WTC11 (cell line): Measurements from ENCODE around the gene SMARCD3. TPM values are rescaled to one million over a fixed set of nuclear protein-coding genes. Genes with fewer than 3 reads are reported as not detected.

Source experiments
- ATAC-seq: fragments of 200-7000 bp; cut with Tn5 transposase; 2 replicates; pipeline ENCODE4 v1.10.0; 2021; ENCODE audit warnings: mild to moderate bottlenecking, moderate library complexity
- CTCF ChIA-PET: fragments of 300-600 bp; sonication (Branson Sonifier 250); formaldehyde crosslinking; loops from one replicate; lab custom pipeline; 2021; ENCODE audit warnings: antibody characterized with exemption; lab: Charles Lee
- POLR2A ChIA-PET: fragments of 350-600 bp; sonication (Branson Sonifier 250); formaldehyde crosslinking; loops from one replicate; lab custom pipeline; 2021; ENCODE audit warnings: antibody characterized with exemption; lab: Charles Lee
- DNase-seq: peaks from one replicate; pipeline ENCODE4 v3.0.0; 2021; ENCODE audit warnings: low spot score
- H3K27ac Mint-ChIP-seq: 2 replicates; pipeline ENCODE4 v1.8.0; 2021; ENCODE audit warnings: mixed read lengths
- H3K27me3 Mint-ChIP-seq: 2 replicates; pipeline ENCODE4 v1.8.0; 2021; ENCODE audit warnings: low read depth, mild to moderate bottlenecking, moderate library complexity, mixed read lengths
- H3K36me3 Mint-ChIP-seq: 2 replicates; pipeline ENCODE4 v1.8.0; 2021; ENCODE audit warnings: mixed read lengths
- H3K4me1 Mint-ChIP-seq: 2 replicates; pipeline ENCODE4 v1.8.0; 2022; ENCODE audit warnings: mixed read lengths
- H3K4me3 Mint-ChIP-seq: 2 replicates; pipeline ENCODE4 v1.8.0; 2021; ENCODE audit warnings: mild to moderate bottlenecking, moderate library complexity, mixed read lengths
- H3K9me3 Mint-ChIP-seq: 2 replicates; pipeline ENCODE4 v1.8.0; 2021; ENCODE audit warnings: mixed read lengths
- CBFB ChIP-seq: sonication (generic); formaldehyde crosslinking; IDR thresholded peaks from 2 replicates; pipeline ENCODE4 v1.8.1; 2022; ENCODE audit warnings: mild to moderate bottlenecking, low read depth, missing genetic modification reagents
- ELF4 ChIP-seq: sonication (generic); formaldehyde crosslinking; IDR thresholded peaks from 2 replicates; pipeline ENCODE4 v1.8.1; 2022; ENCODE audit warnings: low read depth, mild to moderate bottlenecking, moderate library complexity, missing genetic modification reagents
- FOXP1 ChIP-seq: sonication (generic); formaldehyde crosslinking; IDR thresholded peaks from 2 replicates; pipeline ENCODE4 v1.8.0; 2022; ENCODE audit warnings: missing genetic modification reagents, mild to moderate bottlenecking, moderate library complexity, borderline replicate concordance
- GABPB1 ChIP-seq: sonication (generic); formaldehyde crosslinking; IDR thresholded peaks from 2 replicates; pipeline ENCODE4 v1.8.1; 2023; ENCODE audit warnings: mild to moderate bottlenecking, missing genetic modification reagents
- IRF2 ChIP-seq: sonication (generic); formaldehyde crosslinking; IDR thresholded peaks from 2 replicates; pipeline ENCODE4 v1.8.0; 2022; ENCODE audit warnings: low read depth, missing genetic modification reagents, borderline replicate concordance
- SMAD3 ChIP-seq: sonication (generic); formaldehyde crosslinking; IDR thresholded peaks from 2 replicates; pipeline ENCODE4 v1.8.0; 2022; ENCODE audit warnings: missing genetic modification reagents, mild to moderate bottlenecking, borderline replicate concordance
- TP53 ChIP-seq: sonication (generic); formaldehyde crosslinking; IDR thresholded peaks from 2 replicates; pipeline ENCODE4 v1.8.1; 2023; ENCODE audit warnings: mild to moderate bottlenecking, missing genetic modification reagents
- total RNA-seq: library from RNA; stranded (reverse); gene quantifications from 3 replicates; pipeline ENCODE4 v1.2.3, GENCODE V29; 2021
- TF ChIP-seq, protein P1 (sequence below): fragments of 250-450 bp; sonication (Bioruptor Pico); IDR thresholded peaks from 2 replicates; pipeline ENCODE4 v1.9.0; 2021; ENCODE audit warnings: mild to moderate bottlenecking, borderline replicate concordance
- TF ChIP-seq, protein P2 (sequence below): sonication (generic); formaldehyde crosslinking; IDR thresholded peaks from 2 replicates; pipeline ENCODE4 v1.8.1; 2023; ENCODE audit warnings: mild to moderate bottlenecking, missing genetic modification reagents
- TF ChIP-seq, protein P3 (sequence below): sonication (generic); formaldehyde crosslinking; conservative IDR thresholded peaks from 2 replicates; pipeline ENCODE4 v1.8.1; 2023; ENCODE audit warnings: mild to moderate bottlenecking, low read depth, missing genetic modification reagents, moderate library complexity
- TF ChIP-seq, protein P4 (sequence below): sonication (generic); formaldehyde crosslinking; IDR thresholded peaks from 2 replicates; pipeline ENCODE4 v1.8.1; 2022; ENCODE audit warnings: low read depth, missing genetic modification reagents, borderline replicate concordance
- TF ChIP-seq, protein P5 (sequence below): sonication (generic); formaldehyde crosslinking; IDR thresholded peaks from 2 replicates; pipeline ENCODE4 v1.8.0; 2022; ENCODE audit warnings: mild to moderate bottlenecking, missing genetic modification reagents
- TF ChIP-seq, protein P6 (sequence below): fragments of 250-450 bp; sonication (Bioruptor Pico); IDR thresholded peaks from 2 replicates; pipeline ENCODE4 v1.9.0; 2021; ENCODE audit warnings: moderate library complexity, mild to moderate bottlenecking, inconsistent platforms, borderline replicate concordance
- TF ChIP-seq, protein P7 (sequence below): sonication (generic); formaldehyde crosslinking; IDR thresholded peaks from 2 replicates; pipeline ENCODE4 v1.8.0; 2022; ENCODE audit warnings: mild to moderate bottlenecking, missing genetic modification reagents
- TF ChIP-seq, protein P8 (sequence below): sonication (generic); formaldehyde crosslinking; IDR thresholded peaks from 2 replicates; pipeline ENCODE4 v1.8.0; 2022; ENCODE audit warnings: missing genetic modification reagents
- TF ChIP-seq, protein P9 (sequence below): sonication (generic); formaldehyde crosslinking; IDR thresholded peaks from 2 replicates; pipeline ENCODE4 v1.8.0; 2022; ENCODE audit warnings: mild to moderate bottlenecking, missing genetic modification reagents

Gene SMARCD3
- total RNA-seq, 1 experiment from 2014 or later: 5.9 TPM

DNA sequence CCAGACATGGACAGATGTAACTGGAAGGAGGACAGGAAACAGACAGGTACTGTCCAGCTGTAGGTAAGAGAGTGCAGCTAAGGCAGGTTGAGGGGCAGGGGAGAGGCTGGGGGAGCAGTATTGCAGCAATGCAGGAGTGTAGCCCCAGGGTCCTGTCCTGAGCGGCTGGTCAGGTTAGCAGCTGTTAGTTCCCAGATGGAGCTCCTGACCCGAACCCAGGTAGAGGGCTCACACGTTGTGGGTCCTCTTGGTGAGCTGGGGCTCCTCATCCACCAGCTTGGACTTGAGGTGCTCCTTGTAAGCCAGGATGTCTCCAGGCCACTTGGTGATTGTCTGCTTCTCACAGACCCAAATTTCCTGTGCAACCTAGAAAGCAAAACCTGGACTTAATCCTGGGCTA is 34.7 kb downstream of the SMARCD3 start:
- H3K27ac Mint-ChIP-seq: no peak overlapping the region
- ATAC-seq: no peak
- H3K27me3 Mint-ChIP-seq: no peaks in the 10 kb centered on the region
- peaks cover 12% of the 10 kb centered on the region for H3K4me1 Mint-ChIP-seq
- H3K9me3 Mint-ChIP-seq: no peaks in the 10 kb centered on the region
- CTCF ChIA-PET: no interaction called here
- TF ChIP-seq, protein P1, sequence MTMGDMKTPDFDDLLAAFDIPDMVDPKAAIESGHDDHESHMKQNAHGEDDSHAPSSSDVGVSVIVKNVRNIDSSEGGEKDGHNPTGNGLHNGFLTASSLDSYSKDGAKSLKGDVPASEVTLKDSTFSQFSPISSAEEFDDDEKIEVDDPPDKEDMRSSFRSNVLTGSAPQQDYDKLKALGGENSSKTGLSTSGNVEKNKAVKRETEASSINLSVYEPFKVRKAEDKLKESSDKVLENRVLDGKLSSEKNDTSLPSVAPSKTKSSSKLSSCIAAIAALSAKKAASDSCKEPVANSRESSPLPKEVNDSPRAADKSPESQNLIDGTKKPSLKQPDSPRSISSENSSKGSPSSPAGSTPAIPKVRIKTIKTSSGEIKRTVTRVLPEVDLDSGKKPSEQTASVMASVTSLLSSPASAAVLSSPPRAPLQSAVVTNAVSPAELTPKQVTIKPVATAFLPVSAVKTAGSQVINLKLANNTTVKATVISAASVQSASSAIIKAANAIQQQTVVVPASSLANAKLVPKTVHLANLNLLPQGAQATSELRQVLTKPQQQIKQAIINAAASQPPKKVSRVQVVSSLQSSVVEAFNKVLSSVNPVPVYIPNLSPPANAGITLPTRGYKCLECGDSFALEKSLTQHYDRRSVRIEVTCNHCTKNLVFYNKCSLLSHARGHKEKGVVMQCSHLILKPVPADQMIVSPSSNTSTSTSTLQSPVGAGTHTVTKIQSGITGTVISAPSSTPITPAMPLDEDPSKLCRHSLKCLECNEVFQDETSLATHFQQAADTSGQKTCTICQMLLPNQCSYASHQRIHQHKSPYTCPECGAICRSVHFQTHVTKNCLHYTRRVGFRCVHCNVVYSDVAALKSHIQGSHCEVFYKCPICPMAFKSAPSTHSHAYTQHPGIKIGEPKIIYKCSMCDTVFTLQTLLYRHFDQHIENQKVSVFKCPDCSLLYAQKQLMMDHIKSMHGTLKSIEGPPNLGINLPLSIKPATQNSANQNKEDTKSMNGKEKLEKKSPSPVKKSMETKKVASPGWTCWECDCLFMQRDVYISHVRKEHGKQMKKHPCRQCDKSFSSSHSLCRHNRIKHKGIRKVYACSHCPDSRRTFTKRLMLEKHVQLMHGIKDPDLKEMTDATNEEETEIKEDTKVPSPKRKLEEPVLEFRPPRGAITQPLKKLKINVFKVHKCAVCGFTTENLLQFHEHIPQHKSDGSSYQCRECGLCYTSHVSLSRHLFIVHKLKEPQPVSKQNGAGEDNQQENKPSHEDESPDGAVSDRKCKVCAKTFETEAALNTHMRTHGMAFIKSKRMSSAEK: no peak
- TF ChIP-seq, protein P2, sequence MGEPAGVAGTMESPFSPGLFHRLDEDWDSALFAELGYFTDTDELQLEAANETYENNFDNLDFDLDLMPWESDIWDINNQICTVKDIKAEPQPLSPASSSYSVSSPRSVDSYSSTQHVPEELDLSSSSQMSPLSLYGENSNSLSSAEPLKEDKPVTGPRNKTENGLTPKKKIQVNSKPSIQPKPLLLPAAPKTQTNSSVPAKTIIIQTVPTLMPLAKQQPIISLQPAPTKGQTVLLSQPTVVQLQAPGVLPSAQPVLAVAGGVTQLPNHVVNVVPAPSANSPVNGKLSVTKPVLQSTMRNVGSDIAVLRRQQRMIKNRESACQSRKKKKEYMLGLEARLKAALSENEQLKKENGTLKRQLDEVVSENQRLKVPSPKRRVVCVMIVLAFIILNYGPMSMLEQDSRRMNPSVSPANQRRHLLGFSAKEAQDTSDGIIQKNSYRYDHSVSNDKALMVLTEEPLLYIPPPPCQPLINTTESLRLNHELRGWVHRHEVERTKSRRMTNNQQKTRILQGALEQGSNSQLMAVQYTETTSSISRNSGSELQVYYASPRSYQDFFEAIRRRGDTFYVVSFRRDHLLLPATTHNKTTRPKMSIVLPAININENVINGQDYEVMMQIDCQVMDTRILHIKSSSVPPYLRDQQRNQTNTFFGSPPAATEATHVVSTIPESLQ (CRISPR knock-in tag): no peak
- TF ChIP-seq ELF4 (CRISPR knock-in tag) (no peak), TP53 (CRISPR knock-in tag) (no peak), SMAD3 (CRISPR knock-in tag) (no peak), GABPB1 (CRISPR knock-in tag) (no peak), IRF2 (CRISPR knock-in tag) (no peak), CBFB (CRISPR knock-in tag) (no peak), FOXP1 (CRISPR knock-in tag) (no peak)
- TF ChIP-seq, protein P3, sequence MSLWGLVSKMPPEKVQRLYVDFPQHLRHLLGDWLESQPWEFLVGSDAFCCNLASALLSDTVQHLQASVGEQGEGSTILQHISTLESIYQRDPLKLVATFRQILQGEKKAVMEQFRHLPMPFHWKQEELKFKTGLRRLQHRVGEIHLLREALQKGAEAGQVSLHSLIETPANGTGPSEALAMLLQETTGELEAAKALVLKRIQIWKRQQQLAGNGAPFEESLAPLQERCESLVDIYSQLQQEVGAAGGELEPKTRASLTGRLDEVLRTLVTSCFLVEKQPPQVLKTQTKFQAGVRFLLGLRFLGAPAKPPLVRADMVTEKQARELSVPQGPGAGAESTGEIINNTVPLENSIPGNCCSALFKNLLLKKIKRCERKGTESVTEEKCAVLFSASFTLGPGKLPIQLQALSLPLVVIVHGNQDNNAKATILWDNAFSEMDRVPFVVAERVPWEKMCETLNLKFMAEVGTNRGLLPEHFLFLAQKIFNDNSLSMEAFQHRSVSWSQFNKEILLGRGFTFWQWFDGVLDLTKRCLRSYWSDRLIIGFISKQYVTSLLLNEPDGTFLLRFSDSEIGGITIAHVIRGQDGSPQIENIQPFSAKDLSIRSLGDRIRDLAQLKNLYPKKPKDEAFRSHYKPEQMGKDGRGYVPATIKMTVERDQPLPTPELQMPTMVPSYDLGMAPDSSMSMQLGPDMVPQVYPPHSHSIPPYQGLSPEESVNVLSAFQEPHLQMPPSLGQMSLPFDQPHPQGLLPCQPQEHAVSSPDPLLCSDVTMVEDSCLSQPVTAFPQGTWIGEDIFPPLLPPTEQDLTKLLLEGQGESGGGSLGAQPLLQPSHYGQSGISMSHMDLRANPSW (CRISPR knock-in tag): no peak
- TF ChIP-seq, protein P4, sequence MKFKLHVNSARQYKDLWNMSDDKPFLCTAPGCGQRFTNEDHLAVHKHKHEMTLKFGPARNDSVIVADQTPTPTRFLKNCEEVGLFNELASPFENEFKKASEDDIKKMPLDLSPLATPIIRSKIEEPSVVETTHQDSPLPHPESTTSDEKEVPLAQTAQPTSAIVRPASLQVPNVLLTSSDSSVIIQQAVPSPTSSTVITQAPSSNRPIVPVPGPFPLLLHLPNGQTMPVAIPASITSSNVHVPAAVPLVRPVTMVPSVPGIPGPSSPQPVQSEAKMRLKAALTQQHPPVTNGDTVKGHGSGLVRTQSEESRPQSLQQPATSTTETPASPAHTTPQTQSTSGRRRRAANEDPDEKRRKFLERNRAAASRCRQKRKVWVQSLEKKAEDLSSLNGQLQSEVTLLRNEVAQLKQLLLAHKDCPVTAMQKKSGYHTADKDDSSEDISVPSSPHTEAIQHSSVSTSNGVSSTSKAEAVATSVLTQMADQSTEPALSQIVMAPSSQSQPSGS (CRISPR knock-in tag): no peak
- TF ChIP-seq, protein P5, sequence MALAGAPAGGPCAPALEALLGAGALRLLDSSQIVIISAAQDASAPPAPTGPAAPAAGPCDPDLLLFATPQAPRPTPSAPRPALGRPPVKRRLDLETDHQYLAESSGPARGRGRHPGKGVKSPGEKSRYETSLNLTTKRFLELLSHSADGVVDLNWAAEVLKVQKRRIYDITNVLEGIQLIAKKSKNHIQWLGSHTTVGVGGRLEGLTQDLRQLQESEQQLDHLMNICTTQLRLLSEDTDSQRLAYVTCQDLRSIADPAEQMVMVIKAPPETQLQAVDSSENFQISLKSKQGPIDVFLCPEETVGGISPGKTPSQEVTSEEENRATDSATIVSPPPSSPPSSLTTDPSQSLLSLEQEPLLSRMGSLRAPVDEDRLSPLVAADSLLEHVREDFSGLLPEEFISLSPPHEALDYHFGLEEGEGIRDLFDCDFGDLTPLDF (CRISPR knock-in tag): no peak
- TF ChIP-seq, protein P6, sequence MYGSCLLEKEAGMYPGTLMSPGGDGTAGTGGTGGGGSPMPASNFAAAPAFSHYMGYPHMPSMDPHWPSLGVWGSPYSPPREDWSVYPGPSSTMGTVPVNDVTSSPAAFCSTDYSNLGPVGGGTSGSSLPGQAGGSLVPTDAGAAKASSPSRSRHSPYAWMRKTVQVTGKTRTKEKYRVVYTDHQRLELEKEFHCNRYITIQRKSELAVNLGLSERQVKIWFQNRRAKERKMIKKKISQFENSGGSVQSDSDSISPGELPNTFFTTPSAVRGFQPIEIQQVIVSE: no peak
- TF ChIP-seq, protein P7, sequence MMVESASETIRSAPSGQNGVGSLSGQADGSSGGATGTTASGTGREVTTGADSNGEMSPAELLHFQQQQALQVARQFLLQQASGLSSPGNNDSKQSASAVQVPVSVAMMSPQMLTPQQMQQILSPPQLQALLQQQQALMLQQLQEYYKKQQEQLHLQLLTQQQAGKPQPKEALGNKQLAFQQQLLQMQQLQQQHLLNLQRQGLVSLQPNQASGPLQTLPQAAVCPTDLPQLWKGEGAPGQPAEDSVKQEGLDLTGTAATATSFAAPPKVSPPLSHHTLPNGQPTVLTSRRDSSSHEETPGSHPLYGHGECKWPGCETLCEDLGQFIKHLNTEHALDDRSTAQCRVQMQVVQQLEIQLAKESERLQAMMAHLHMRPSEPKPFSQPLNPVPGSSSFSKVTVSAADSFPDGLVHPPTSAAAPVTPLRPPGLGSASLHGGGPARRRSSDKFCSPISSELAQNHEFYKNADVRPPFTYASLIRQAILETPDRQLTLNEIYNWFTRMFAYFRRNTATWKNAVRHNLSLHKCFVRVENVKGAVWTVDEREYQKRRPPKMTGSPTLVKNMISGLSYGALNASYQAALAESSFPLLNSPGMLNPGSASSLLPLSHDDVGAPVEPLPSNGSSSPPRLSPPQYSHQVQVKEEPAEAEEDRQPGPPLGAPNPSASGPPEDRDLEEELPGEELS (CRISPR knock-in tag): no peak
- TF ChIP-seq, protein P8, sequence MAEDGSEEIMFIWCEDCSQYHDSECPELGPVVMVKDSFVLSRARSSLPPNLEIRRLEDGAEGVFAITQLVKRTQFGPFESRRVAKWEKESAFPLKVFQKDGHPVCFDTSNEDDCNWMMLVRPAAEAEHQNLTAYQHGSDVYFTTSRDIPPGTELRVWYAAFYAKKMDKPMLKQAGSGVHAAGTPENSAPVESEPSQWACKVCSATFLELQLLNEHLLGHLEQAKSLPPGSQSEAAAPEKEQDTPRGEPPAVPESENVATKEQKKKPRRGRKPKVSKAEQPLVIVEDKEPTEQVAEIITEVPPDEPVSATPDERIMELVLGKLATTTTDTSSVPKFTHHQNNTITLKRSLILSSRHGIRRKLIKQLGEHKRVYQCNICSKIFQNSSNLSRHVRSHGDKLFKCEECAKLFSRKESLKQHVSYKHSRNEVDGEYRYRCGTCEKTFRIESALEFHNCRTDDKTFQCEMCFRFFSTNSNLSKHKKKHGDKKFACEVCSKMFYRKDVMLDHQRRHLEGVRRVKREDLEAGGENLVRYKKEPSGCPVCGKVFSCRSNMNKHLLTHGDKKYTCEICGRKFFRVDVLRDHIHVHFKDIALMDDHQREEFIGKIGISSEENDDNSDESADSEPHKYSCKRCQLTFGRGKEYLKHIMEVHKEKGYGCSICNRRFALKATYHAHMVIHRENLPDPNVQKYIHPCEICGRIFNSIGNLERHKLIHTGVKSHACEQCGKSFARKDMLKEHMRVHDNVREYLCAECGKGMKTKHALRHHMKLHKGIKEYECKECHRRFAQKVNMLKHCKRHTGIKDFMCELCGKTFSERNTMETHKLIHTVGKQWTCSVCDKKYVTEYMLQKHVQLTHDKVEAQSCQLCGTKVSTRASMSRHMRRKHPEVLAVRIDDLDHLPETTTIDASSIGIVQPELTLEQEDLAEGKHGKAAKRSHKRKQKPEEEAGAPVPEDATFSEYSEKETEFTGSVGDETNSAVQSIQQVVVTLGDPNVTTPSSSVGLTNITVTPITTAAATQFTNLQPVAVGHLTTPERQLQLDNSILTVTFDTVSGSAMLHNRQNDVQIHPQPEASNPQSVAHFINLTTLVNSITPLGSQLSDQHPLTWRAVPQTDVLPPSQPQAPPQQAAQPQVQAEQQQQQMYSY: no peak
- TF ChIP-seq, protein P9, sequence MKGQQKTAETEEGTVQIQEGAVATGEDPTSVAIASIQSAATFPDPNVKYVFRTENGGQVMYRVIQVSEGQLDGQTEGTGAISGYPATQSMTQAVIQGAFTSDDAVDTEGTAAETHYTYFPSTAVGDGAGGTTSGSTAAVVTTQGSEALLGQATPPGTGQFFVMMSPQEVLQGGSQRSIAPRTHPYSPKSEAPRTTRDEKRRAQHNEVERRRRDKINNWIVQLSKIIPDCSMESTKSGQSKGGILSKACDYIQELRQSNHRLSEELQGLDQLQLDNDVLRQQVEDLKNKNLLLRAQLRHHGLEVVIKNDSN (CRISPR knock-in tag): no peak
- TF ChIP-seq, all 79 proteins: peak for 0
- Mint-ChIP-seq H3K4me3 (no peak overlapping the region), H3K36me3 (peaks cover 48% of the 10 kb centered on the region)
- DNase-seq: no peak
- POLR2A ChIA-PET: no interaction called here
